GM18502 (cell line): ENCODE data around the gene ZRANB1.

Experiments
- ATAC-seq: cut with Tn5 transposase; IDR thresholded peaks from one replicate; pipeline ENCODE4 v1.9.1; 2021; ENCODE audit warnings: mild to moderate bottlenecking; ENCODE audit not compliant: unreplicated experiment, poor library complexity

Gene ZRANB1

GRCh38 chr10:125015356-125015944, 73.5 kb downstream of the ZRANB1 start:
- no peak for ATAC-seq

GRCh38 chr10:125016123-125016522, 74.2 kb downstream of the ZRANB1 start:
- no peak for ATAC-seq

DNA sequence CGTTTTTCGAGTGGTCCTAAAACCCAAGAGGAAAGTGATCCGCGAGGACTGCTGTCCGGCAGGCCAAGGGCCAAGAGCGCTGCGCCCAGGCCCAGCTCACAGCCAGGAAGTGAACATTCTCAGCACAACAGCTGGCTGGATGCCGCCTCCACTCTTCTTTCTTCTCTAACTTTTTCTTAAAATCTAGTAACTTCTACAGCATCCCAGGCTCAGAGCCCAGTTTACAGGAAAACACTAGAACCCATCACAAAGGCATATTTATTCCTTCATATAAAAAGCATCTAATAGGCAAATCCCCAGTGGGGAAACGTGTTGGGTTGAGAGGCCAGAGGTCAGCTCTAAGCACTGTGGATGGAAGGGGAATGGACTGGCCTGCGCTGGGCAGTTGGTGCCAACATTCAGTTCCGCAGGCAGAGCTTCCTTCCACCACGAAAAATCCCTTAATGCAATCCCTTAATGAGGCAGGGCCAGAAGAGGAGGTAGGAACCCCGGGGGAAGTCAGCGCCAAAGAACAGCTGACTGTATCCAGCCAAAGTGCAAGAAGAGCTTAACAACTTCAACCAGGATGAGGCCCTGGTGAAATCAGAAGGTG, 74.8 kb downstream of the ZRANB1 start:
- ATAC-seq: no peak

GRCh38 chr10:125017547-125018298, 75.8 kb downstream of the ZRANB1 start:
- no peak for ATAC-seq

- no peak for ATAC-seq
Measured at GRCh38 chr10:125018576-125019143, 76.7 kb downstream of the ZRANB1 start.

DNA sequence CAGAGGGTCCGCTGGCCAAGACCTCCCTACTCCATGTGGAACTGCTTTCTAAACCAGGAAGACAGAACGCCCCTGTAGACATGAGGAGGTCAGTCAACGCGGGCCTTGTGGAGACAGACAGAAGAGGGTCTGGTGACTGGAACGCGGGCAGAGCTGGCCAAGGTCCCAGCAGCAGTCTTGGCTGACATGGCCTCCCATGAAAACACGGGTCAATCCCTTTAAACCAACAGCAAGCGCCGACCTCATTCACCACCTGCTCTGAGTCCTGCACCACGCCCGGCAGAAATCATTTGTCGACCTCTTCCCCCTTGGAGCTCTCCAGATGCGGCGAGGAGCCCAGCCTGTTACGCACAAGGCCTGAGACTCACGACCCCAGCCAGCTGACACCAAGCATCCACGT, 78.5 kb downstream of the ZRANB1 start:
- ATAC-seq: no peak

DNA sequence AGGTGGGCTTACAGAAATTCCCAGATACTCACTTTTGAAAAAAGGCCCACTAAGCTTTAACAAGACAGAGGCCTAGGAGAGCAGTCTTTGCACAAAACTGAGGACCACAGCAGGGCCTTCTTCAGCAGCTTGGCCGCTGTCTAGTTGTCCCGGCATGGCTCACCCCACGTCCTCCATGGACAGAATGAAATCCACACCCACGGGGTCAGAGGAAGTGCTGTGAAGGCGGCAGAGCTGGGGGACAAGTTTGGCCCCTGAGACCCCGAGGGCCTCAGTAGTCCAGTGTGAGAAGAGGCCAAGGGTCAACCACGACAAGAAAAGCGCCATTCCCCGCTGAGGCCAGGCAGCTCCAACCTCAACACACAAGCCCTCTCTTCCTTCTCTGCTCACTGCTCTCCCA, 78.9 kb downstream of the ZRANB1 start:
- ATAC-seq: no peak

GRCh38 chr10:125021686-125022344, 79.9 kb downstream of the ZRANB1 start:
- no peak for ATAC-seq

DNA sequence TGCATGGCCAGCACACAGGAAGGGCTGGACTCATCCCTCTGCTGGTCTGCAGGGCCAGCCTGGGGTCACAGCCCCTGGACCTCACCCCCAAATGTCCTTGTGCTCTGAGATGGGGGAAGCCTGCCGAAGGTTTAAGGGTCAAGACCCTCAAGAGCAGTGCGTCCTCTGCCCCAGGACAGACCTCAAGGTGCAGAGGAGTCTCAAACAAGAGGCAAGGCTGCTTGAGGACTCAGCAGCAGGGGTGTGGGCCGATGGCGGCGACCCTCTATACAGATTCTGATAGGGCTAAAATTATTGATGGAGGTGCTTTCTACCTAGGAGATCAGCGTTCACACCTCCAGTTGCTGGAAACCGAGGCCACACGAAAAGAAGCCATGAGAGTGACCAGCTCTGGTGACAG, 80.7 kb downstream of the ZRANB1 start:
- ATAC-seq: no peak

DNA sequence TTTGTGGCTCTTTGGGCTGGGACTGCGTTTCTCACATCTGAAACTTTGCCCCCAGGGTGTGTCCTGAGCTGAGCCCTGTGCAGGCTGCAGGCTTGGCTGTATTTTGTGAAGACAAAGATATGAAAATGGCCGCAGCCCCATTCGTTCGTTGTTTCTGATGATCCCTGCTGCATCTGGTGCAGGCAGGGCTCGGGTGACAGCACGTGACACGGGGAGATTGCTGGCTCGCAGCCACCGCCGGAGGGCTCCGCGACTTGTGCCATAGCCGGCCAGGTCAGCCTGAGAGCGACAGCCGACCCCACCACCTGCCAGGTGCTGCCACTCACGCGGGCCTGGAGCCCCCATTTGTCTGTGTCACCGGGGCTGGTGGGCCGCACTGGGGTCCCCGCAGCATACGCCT, 81.3 kb downstream of the ZRANB1 start:
- no peak for ATAC-seq

DNA sequence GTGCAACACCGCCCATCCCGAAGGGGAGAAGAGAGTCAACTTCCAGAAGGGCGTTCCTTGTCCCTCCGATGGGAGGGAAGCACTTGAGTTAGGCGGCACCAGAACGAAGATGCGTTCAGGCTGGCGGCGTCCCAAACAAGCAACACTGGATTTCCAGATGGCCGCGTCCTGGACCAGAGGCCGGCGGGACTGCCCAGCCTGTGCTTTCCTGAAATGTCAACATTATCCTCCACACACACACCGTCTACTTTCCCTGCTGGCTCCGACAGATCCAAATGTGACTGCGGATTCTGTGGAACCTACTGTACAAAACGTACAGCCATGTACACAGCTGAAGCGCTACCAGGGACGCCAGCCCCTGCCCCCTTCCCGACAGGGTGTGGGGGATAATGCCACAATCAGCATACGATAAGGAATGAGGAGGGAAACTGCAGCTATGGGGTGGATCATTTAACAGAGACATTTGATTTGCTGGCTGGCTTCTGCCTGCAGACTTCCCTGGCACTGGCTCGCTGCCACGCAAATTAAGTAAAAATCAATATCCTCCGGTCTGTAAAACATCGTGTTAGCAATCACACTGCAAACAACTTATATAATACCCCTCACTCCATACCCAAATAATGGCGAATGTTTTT, 82.1 kb downstream of the ZRANB1 start:
- no peak for ATAC-seq

GRCh38 chr10:125024497-125025234, 82.7 kb downstream of the ZRANB1 start:
- ATAC-seq: no peak

DNA sequence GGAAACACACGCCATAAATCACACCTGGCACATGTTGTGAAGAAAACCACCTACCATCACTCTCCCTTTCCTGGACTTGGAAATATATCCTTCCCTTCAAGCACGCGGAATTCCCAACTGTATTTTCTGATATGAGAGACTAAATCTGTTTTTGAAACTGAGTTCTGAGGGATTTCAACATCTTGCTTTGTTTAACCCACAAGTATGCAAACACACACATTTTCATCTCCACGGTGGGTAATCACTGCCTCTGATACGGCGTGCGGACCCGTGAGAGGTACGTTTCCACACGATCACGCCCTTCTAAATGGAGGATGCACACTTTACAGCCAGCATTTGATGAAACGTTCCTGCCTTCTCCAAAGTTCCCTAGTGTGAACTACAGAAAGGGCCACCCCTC, 83.4 kb downstream of the ZRANB1 start:
- no peak for ATAC-seq

- ATAC-seq: no peak
Measured at GRCh38 chr10:125026036-125026931, 84.4 kb downstream of the ZRANB1 start.

GRCh38 chr10:125026974-125027735, 85.2 kb downstream of the ZRANB1 start:
- no peak for ATAC-seq

- no peak for ATAC-seq
Measured at GRCh38 chr10:125027871-125028869, 86.2 kb downstream of the ZRANB1 start.
